ENCODE measurements around the gene OR12D2.
"Not testable (repeated sequence)": the region's sequence is repeated elsewhere in the genome, so short reads cannot be mapped to it uniquely, and the experiment has no call there.

Gene OR12D2, protein sequence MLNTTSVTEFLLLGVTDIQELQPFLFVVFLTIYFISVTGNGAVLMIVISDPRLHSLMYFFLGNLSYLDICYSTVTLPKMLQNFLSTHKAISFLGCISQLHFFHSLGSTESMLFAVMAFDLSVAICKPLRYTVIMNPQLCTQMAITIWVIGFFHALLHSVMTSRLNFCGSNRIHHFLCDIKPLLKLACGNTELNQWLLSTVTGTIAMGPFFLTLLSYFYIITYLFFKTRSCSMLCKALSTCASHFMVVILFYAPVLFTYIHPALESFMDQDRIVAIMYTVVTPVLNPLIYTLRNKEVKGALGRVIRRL

DNA sequence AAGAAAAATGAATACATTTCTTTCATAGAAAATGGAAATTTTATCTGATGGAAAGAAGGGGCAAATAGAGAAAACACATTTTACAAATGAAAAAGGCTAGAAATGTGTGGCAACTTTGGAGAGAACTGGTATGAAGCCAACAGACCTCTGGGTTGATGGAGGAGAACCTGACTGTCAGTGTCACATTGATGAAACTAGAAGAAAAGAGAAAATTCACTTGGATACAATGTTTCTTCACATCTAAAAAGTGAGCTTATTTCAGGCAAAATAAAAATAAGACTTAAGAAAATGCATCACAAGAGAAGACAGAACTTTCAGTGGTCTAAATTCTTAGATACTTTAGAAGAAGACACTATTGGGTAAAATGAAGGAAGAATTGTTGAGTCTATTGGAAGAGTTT is at the start of gene OR12D2:
Gene OR12D2 (plus strand): TSS at position 301 of the 400 bp plus-strand sequence. CDS start 1,069 bp downstream, outside the sequence.
- DNase-seq, result no peak

DNA sequence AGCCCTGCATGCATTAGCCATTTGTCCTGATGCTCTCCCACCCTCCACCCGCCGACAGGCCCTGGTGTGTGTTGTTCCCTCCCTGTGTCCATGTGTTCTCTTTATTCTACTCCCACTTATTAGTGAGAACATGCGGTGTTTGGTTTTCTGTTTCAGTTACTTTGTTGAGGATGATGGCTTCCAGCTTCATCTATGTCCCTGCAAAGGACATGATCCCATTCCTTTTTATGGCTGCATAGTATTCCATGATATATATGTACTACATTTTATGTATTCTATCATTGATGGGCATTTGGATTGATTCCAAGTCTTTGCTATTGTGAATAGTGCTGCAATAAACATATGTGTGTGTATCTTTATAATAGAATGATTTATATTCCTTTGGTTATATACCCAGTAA is 46.1 kb upstream of the OR12D2 start:
- not testable (repeated sequence) for DNase-seq

DNA sequence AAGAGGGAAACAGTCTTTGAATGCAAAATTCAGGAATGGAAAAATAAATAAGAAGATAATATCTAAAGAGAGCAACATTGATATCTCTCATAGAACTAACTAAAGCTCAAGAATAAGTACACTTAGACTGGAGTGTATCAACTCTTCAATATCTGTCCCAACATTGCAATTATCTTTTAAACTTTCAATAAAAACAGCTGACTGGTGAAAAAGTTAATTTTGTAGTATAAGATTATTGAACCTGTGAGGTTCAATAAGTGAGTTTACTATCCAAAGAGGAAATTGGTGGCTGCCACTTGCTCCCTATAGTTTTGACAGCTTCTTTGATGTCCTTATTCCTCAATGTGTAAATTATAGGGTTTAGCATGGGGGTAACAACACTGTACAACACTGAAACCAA is 40.5 kb upstream of the OR12D2 start:
- no peak for DNase-seq

DNA sequence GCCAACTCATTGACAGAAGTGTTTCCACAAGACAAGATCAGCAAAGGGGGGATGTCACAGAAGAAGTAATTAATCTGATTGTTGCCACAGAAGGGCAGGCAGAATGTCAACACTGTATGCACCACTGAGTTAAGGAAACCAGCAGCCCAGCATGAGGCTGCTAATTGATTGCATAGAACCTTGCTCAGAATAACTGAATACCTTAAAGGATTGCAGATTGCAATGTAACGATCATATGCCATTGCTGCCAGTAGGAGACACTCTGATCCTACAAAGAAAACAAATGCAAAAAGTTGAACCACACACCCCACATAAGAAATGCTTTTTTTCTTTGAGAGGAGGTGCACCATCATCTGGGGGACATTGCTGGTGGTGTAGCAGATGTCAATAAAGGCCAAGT is 39.8 kb upstream of the OR12D2 start:
- DNase-seq, result no peak

DNA sequence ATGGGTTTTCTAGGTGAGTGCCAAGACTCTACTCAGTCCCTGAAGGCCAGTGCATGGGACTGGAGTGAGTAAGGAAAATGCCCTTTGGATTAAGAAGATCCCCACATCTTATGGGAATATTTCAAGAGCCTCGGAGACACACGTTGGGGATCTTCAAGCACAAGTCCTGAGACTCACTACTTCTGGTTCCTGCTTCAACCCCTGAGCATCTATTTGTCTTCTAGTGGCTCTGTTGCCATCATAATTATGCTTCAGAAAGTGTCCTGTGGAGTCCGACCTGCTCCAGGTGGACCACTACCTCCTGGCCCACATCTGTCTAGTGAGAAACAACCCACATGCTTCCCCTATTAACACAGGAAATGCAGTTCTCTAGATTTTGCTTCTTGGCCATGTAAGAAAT is 26.7 kb upstream of the OR12D2 start, which contains the start of gene OR5V1:
Gene OR5V1 (minus strand): TSS at position 101 of the 400 bp plus-strand sequence. CDS start 12,670 bp downstream, outside the sequence.
- no peak for DNase-seq

DNA sequence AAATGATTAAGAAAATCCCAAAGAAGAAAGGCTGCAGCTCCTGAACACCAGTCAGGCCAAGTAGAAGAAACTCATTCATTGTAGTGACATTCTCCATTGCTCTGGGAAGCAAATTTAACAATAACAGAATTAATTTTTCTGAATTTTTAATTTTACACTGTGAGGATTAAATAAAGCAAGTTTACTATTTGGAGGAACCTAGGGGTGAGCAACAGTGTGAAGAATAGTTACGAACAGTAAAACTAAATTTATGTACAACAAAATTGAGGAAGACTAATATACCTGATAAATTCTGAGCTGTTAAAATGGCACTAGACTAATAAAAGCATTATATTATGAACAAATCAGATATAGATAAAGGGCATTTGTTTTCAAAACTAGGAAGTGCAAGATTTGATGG is 20.2 kb upstream of the OR12D2 start, which contains the start of gene OR12D3:
Gene OR12D3 (minus strand): TSS at position 101 of the 400 bp plus-strand sequence. CDS start 4 bp downstream, at position 97.
- no peak for DNase-seq

DNA sequence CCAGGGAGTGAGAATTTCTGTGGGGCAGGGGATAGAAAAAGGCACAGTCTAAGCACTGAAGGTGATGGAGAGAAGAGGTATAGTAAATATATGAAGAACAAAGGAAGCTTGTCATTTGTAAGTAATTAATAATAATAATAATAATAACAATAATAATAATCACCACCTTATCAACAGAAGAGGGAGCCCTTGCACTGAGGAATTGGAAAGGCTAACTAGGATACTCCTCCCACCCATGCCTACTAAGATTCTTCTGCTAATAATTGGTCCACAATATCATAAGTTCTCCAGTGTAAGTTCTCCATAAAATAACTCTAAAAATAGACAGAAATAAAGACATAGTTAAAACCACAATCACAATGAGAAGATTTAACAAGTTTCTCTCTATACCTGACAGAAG is 19.4 kb upstream of the OR12D2 start:
- no peak for DNase-seq

DNA sequence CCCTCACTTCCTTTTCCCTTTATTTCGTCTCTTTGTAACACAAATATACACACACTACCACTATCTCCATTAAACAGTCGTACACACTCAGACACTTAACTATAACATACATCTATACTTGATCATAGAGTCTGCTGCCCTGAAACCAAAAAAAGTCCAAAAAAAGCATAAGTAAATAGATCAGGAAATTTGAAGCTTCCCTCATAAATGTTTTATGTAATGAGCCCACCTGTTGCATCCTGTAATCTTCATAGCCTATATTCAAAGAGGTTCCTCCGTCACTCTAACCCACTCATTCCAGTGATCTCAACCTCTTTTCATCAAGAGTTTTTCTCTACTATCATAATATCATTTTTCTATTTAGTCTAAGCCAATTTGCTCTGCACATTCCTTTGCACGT is 6.9 kb upstream of the OR12D2 start:
- DNase-seq, result no peak

DNA sequence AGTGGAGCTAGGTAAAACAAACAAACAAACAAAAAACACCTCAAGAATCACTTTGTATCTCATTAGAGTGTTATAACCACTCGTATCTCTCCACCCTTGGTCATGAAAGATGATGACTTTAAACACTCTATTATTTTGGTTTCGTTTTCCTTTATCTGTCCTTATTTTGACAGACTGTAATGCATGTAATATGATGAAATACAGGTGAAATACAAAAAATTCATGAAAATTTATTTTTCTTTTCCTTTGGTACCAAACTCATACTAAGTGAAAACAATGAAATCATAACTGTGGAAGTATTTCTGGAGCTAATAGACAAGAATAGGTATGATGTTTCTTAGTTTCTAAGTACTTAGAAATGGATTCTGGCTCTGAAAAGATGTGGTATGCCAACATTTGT is 4.1 kb downstream of the OR12D2 start:
- no peak for DNase-seq

DNA sequence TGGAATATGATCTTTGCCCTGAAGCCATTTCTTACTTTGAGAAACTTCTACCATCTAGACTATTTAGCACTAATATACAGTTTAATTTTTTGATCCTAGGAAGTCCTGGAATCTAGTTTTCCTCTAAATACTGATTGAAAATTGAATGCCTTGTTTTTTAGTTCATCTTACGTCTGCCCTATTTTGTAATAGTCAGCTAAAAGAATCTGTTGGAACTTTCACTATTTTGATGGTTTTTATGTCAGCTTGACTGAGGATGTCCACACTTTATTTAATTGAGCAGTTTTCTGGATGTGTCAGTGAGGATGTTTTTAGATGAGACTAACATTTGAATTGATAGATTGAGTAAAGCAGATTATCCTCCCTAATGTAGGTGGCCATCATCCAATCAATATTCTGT is 8.4 kb downstream of the OR12D2 start:
- no peak for DNase-seq

DNA sequence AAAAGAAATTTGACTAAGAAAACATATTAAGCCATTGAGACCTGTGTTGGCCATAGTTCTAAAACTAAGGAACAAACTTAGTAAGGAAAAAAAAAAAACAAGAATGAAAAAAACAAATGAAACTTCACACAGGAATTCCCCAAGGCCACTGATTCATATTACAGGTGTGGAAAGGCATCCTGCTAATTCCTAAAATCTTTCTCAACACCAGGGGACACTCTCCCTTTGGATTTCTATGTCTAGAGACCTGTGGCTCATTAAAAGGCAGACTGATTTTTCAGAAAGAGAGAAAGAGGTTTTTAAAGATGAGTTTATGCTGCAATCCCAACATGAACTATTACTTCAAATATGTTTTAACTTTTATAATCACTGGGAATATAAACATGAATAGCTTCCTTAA is 19.2 kb downstream of the OR12D2 start, which contains the start of gene OR12D1:
Gene OR12D1 (plus strand): TSS at position 341 of the 400 bp plus-strand sequence.
- DNase-seq, result no peak

DNA sequence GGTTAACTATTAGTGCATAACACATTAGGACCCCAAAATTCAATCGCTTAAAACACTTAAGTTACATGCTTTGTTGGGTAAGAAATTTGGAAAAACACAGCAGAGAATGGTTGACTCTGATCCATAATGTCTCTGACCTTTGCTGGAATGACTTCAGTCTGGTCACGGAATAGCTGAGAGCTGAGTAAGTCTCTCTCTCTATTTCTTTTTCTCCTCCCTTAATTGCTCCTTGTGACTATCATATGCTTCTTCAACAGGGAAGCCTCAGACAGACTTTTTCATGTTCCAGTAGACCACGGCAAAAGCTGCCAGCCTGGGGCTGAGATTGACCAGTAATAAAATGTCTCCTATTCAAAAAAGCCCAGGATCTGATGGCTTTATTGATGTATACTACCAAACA is 24.1 kb downstream of the OR12D2 start:
- no peak for DNase-seq

DNA sequence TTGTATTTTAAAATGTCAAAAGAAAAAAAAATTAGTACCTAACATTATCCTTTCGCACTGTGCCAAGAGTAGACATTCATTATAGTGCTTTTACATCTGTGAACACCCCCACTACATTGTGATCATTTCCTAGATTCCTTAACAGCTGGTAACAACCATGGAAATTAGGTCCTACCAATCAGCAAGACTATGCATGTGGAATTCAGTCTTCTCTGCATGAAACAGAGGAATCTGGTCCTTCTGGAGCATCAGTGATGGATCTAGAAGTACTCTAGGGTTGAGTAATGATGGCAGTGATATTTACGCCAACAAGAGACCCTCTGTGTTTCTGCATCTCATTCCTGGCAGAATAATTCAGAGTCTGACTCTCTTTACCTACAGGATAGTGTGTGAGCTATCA is 28.7 kb downstream of the OR12D2 start:
- DNase-seq, result no peak

DNA sequence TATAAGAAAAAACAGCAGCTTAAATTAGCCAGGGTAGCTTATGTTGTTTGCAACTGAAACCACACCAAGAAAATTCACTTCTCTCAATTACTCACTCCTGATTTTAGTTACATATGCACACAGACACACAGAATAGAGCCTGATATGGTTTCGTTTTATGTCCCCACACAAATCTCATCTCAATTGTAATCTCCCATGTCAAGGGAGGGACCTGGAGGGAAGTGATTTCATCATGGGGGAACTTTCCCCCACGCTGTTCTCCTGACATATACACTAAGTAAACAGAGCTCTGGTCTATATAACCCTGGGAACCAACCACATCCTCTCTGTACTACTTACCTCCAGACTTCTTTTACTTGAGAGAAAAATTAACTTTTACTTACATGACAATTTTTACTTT is 29.1 kb downstream of the OR12D2 start:
- DNase-seq, result no peak

DNA sequence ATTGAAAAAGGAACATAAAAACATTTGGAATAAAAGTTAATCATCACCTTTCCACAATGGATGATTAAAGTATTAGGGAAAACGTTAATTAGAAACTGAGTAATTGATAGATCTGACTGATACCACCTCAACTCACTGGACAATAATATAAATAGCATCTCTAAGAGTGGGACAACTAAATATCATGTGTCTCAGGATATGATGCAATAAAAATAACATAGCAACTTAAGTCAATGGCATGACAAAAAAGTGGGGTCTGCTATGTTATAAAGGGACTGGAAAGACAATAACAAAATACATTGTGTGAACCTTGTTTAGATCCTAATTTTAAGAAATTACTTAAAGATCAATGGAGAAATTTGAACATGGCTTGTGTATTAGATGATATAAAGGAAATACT is 29.6 kb downstream of the OR12D2 start:
- no peak for DNase-seq

DNA sequence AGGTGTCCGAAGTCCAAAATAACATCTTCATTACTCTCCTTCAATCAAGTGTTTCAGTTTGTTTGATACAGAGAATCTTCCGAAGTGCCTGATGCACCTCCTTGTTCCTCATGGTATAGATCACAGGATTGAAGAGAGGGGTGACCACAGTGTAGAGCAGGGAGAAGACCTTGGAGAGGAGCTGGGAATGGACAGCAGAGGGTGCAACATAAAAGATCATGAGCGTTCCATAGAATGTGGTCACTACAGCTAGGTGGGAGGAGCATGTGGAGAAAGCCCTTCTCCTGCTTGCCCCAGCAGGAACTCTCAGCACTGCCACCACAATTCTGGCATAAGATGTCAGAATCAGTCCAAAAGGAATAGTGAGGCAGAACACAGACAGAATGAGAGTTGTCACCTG is 31.2 kb downstream of the OR12D2 start:
- DNase-seq, result no peak

DNA sequence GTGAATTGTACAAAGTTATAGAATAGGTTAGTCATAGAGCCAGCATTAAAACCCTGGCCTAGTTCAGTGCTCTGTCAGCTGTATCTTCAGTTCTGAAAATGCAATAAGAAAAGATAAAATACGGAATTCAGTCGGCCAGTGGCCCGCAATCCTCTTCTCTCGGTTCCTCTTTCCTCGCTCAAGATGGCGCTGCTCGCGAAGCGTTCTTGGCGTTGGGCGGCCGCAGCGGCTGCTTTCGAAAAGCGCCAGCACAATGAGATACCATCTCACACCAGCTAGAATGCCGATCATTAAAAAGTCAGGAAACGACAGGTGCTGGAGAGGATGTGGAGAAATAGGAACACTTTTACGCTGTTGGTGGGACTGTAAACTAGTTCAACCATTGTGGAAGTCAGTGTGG is 41.3 kb downstream of the OR12D2 start:
- DNase-seq, result not testable (repeated sequence)

DNA sequence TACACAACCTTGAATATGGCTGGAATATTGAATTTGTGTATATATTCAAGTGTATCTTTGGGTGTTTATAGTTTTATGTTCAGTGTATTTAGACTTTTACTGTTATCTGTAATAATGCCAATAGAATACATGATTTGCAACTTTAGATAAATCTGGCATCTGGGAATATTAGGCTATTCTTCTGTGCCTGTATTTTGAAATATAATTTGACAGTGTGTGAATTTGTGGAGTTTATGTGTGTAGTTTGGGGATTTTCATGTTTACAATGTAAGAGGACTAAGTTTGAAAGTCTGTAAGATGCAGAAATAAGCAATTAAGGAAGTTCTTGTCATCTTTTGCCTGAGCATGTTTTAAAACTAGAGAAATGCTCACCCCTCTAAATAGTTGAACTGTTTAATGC is 43.6 kb downstream of the OR12D2 start, which contains the start of gene OR10C1:
Gene OR10C1 (plus strand): TSS at position 301 of the 400 bp plus-strand sequence. CDS start 710 bp downstream, outside the sequence.
- no peak for DNase-seq

DNA sequence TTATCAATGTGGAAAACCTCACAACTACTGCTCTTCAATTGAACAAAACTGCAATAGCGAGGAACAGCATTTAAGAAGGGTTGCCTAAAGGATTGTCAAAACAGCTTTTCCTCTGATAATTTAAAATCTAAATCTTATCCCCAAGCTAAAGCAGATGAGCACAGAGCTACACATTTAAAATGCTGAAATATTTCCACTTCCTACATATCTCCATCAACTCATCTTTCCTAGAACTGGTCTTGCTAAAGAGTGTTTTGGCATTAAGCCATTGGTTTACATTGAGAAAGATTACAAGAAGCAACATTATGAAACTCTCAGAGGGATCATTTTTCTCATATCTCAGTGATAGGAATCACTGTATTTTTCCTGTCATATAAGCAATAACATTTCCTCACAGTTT is 47.3 kb downstream of the OR12D2 start:
- DNase-seq, result no peak

DNA sequence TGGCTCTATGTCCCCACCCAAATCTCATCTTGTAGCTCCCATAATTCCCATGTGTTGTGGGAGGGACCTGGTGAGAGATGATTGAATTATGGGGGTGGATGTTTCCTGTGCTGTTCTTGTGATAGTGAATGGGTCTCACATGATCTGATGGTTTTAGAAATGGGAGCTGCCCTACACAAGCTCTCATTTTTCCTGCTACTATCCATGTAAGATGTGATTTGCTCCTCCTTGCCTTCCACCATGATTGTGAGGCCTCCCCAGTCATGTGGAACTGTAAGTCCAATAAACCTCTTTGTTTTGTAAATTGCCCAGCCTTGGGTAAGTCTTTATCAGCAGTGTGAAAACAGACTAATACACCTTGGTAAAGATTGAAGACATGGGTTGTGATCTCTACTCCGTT is 48.6 kb downstream of the OR12D2 start:
- DNase-seq, result not testable (repeated sequence)

Measured in stimulated activated CD4-positive, alpha-beta T cell treated with anti-CD3 and anti-CD28 coated beads, Interleukin-2, amount 100 ng/mL, for 48 hours (primary cell).